Pancreas (tissue), 10 donors: ENCODE results near the gene CCDC85C. TPM values are rescaled to one million over a fixed set of nuclear protein-coding genes. Genes with fewer than 3 reads are reported as not detected.

Experiments
- ATAC-seq, 4 donors: fragments of 200-7000 bp; cut with Tn5 transposase; one replicate each; pipeline versions ENCODE4 v1.8.0 to v1.9.1; 2020; ENCODE audit warnings: mild to moderate bottlenecking in 4 of 4, moderate library complexity in 4 of 4
- DNase-seq, 6 donors: peaks; one replicate each; pipeline ENCODE4 v3.0.0-alpha.2; 2020
- FAIRE-seq: peaks from 2 replicates; lab custom pipeline; 2012; peaks lifted over from hg19 to GRCh38; lab: Jason Lieb, UNC
- H3K27ac ChIP-seq, 4 donors: fragments of 200-600 bp; sonication (generic); 1 replicate in 3 of 4; 2 replicates in 1 of 4; pipeline versions ENCODE4 v1.5.0 to v1.8.0; 2020
- H3K27me3 ChIP-seq, 4 donors: fragments of 200-600 bp; one replicate each; pipeline ENCODE4 v1.8.0; 2021
- H3K36me3 ChIP-seq, 3 donors: fragments of 200-600 bp; sonication (generic) in 1 of 3; one replicate each; pipeline versions ENCODE4 v1.5.0 to v1.8.0; 2020 to 2021
- H3K4me1 ChIP-seq, 3 donors: fragments of 200-600 bp; one replicate each; pipeline ENCODE4 v1.8.0; 2021
- H3K4me3 ChIP-seq, 4 donors: fragments of 200-600 bp; sonication (generic) in 2 of 4; one replicate each; pipeline versions ENCODE4 v1.5.0 to v1.8.0; 2020 to 2021
- H3K9me3 ChIP-seq, 4 donors: fragments of 200-600 bp; one replicate each; pipeline ENCODE4 v1.8.0; 2021
- CTCF ChIP-seq, 4 donors: fragments of 200-600 bp; sonication (generic) in 3 of 4; IDR thresholded peaks; one replicate each; pipeline versions ENCODE4 v1.5.0 to v1.8.0; 2021; ENCODE audit warnings: antibody characterized with exemption in 4 of 4
- WGBS, 2 donors: extraction: QIAGEN DNeasy Blood & Tissue Kit; methylation state at CpG; one replicate each; pipeline ENCODE4 v1.1.7; 2013; 5-methylcytosine and 5-hydroxymethylcytosine counted together
- intact Hi-C, 3 donors: fragments of 100-400 bp; cut with DNase I; formaldehyde crosslinking; loops; one replicate each; pipeline versions ENCODE4 v1.11.1 to v1.14.2; 2022
- polyA plus RNA-seq, 2 donors: library from polyadenylated mRNA; stranded (reverse); fragments of 200-250 nt; gene quantifications; one replicate each; pipeline ENCODE4 v1.2.3, GENCODE V29; 2013
- total RNA-seq, 6 donors: library from RNA; stranded (reverse); fragmentation: NEBNext Ultra II Directional in 4 of 6; extraction: Animal tissue kit (Norgen Biotek cat#: 25700) in 4 of 6; gene quantifications; one replicate each; pipeline versions ENCODE4 v1.2.1 to v1.2.4, GENCODE V29; 2021 to 2023
- donor health status: healthy with polysubstance abuse.
- donor health status: DM: no; HTN: no; CAD: no; lungs with moderate emphysema.
- donor health status: DM: no; HTN: no; CAD: no.
- donor health status: control.
- donor health status: control.
- donor health status: Bipolar disorder and iron deficiency.
- donor health status: DM: yes; HTN: yes; CAD: no.
- donor health status: DM: no; HTN: no; CAD: no.
- donor health status: DM: no; HTN: no; CAD: no.
- donor health status: DM: yes; HTN: yes; CAD: no.

The CCDC85C gene
- total and polyA plus RNA-seq, 8 donors = 9.5 to 22.2 (median 17.6) TPM

- Histone ChIP-seq H3K4me3 (no peak overlapping the region), H3K27ac (no peak overlapping the region), H3K36me3 (peaks cover 4 to 54% (median 46%) of the 10 kb centered on the region in 3 donors), H3K4me1 (peaks cover 0 to 9% (median 7%) of the 10 kb centered on the region in 3 donors), H3K27me3 (no peaks in the 10 kb centered on the region), H3K9me3 (no peaks in the 10 kb centered on the region)
- no peak for FAIRE-seq
- 92% methylated on average over 6 of the region's 6 CpGs for WGBS, 2 donors
- ATAC-seq = no peak
- TF ChIP-seq CTCF (IDR thresholded peaks at IDR 0.05) = no peak
- intact Hi-C loops = no loop called here
- DNase-seq = no peak
These were observed 97.7 kb downstream of the CCDC85C start for GRCh38 chr14:99506276-99506675.

DNA sequence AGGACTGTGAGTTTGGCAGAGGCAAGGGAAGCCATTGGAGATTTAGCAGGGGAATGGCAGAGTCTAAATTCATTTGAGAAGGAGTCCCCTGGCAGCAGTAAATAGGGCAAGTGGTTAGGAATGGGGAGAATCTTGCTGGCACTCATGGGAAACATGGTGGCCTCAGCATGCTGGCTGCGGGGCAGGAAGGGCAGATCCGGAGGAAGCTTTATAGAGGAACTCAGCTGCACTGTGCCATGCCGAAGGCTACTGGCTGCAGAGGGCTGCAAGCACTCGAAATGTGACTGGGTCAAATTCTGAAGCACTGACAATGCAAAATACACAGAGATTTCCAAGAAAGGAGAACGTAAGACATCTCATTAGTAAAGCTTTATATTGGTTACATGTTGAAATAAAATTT lies 98.9 kb downstream of the CCDC85C start:
- FAIRE-seq = no peak
- no peak for ATAC-seq
- intact Hi-C loops = no loop called here
- peaks cover 4 to 66% (median 53%) of the 10 kb centered on the region in 3 donors for H3K36me3 ChIP-seq
- H3K9me3 ChIP-seq = no peaks in the 10 kb centered on the region
- H3K4me1 ChIP-seq = peaks cover 0 to 9% (median 7%) of the 10 kb centered on the region in 3 donors
- WGBS, 2 donors = 92% methylated on average over 5 of the region's 5 CpGs
- H3K27me3 ChIP-seq = no peaks in the 10 kb centered on the region
- no peak overlapping the region for H3K27ac ChIP-seq
- DNase-seq = no peak
- H3K4me3 ChIP-seq = no peak overlapping the region
- no peak for TF ChIP-seq CTCF (IDR thresholded peaks at IDR 0.05)

GRCh38 chr14:99503848-99504453 lies 100.1 kb downstream of the CCDC85C start:
- Histone ChIP-seq H3K27ac (no peak overlapping the region), H3K27me3 (no peaks in the 10 kb centered on the region), H3K9me3 (no peaks in the 10 kb centered on the region), H3K4me3 (no peak overlapping the region), H3K4me1 (peaks cover 0 to 9% (median 7%) of the 10 kb centered on the region in 3 donors), H3K36me3 (peaks cover 4 to 70% (median 53%) of the 10 kb centered on the region in 3 donors)
- TF ChIP-seq CTCF (IDR thresholded peaks at IDR 0.05) = no peak
- FAIRE-seq (no peak), DNase-seq (no peak), ATAC-seq (no peak)
- intact Hi-C loops = no loop called here
- 91 to 93% methylated on average over 4 of the region's 4 CpGs for WGBS, 2 donors

DNA sequence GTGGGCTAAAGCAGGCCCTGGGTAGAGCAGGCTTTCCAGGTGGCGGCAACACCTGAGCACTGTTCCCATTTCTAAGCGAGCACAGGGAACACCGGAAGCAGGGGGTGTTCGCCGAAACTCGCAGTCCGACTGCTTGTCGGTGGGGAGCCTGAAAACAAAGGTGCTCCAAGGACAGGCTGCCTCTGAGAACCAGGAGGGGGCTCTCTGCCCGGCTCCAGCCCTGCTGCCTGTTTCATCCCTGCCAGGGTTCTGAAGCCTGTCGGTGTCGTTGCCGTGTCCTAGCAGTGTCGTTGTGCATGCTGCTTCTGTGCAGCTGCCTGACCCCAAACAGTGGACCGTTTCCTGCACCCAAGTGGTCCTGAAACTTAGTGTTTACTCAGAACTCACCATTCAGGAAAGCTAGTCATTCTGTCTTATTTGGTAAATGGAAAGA lies 101.0 kb downstream of the CCDC85C start:
- H3K4me3 ChIP-seq = no peak overlapping the region
- no peaks in the 10 kb centered on the region for H3K27me3 ChIP-seq
- ATAC-seq = no peak
- H3K27ac ChIP-seq = no peak overlapping the region
- intact Hi-C loops = no loop called here
- no peak for FAIRE-seq
- DNase-seq = no peak
- TF ChIP-seq CTCF (IDR thresholded peaks at IDR 0.05) = no peak
- H3K36me3 ChIP-seq = peaks cover 4 to 70% (median 50%) of the 10 kb centered on the region in 3 donors
- H3K4me1 ChIP-seq = peaks cover 0 to under 1% (median 0%) of the 10 kb centered on the region in 3 donors
- WGBS, 2 donors = 86 to 87% methylated on average over 14 of the region's 14 CpGs
- no peaks in the 10 kb centered on the region for H3K9me3 ChIP-seq

- ATAC-seq = no peak
- no peaks in the 10 kb centered on the region for H3K9me3 ChIP-seq
- intact Hi-C loops = no loop called here
- TF ChIP-seq CTCF (IDR thresholded peaks at IDR 0.05) = no peak
- no peak overlapping the region for H3K4me3 ChIP-seq
- 90 to 93% methylated on average over 3 of the region's 3 CpGs for WGBS, 2 donors
- DNase-seq = no peak
- H3K27me3 ChIP-seq = no peaks in the 10 kb centered on the region
- H3K4me1 ChIP-seq = no peaks in the 10 kb centered on the region
- FAIRE-seq = no peak
- no peak overlapping the region for H3K27ac ChIP-seq
- peaks cover 7 to 79% (median 41%) of the 10 kb centered on the region in 3 donors for H3K36me3 ChIP-seq
These were observed 106.1 kb downstream of the CCDC85C start for GRCh38 chr14:99497894-99498293.
